Iris pigment epithelial cell (primary cell): Measurements from ENCODE around the gene PRDM16.

ENCODE experiments used
- DNase-seq: peaks from one replicate; pipeline ENCODE4 v3.0.0-alpha.2; 2011; ENCODE audit warnings: low read depth

PRDM16 gene

DNA sequence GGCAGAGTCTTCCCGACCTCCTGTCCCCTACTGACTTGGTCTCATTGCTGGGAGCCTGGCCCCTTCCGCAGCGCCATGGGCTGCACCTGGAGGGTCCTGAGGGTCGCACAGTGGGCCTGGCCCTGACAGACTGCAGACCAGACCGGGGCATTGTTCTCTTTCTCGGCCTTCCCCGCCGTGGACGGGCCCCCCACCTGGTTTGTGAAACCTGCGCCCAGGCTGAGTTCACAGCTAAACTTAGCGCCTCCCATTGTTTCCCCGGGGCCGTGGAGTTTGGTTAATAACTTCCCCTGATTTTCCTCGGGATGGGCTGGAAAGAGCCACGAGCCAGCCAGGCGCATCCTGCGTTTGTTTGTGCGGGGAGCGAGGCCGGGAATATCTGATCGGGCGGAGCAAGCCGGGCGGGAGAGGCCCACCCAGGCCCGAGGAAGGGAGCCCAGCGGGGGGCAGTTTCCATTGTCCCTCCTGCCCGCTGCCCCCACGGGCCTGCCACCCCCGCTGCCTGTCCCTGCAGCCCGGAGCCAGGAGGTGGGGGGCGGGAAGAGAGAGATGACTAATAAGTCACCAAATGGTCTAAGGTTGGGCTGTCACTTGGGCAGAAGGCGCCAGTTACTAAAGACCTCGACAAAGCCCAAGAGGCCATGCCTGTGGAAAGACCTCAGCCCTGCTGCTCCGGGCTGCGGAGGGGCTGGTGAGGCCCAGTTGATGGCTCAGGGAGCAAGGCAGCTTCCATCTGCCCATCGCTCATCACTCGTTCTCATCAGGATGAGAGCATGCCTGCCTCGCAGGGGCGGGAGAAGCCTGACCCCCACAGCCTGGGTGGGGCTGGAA, 346.5 kb downstream of the PRDM16 start:
- DNase-seq: no peak

DNA sequence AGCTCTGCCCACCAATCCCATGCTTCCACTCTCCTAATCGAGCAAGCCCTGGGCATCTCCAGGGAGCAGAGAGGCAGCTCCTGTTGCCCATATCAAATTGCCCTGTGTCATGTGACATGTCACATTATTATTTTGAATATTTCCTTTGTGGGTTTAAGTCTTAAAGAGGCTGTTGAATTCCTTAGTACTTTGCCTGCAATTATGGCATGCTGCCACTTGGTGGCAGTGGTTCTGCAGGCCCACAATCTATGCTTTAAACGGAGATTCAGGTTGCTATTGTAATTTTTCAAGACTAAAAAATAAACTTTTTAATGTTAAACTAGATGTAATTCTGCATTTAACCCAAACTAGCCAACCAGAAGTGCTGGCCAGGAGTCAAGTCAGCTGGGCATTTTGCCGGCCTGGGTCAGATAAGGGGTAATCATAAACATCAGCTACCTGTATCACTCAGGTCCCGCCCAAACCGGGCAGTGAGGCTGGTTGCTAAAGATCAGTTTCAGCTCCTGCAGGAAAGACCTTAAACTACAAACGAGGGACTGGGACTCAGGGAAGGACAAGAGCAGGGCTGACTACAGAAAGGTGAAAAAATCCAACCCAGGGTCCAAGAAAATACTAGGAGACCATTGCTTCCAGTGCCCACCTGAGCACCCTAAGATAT, 348.2 kb downstream of the PRDM16 start:
- no peak for DNase-seq

DNA sequence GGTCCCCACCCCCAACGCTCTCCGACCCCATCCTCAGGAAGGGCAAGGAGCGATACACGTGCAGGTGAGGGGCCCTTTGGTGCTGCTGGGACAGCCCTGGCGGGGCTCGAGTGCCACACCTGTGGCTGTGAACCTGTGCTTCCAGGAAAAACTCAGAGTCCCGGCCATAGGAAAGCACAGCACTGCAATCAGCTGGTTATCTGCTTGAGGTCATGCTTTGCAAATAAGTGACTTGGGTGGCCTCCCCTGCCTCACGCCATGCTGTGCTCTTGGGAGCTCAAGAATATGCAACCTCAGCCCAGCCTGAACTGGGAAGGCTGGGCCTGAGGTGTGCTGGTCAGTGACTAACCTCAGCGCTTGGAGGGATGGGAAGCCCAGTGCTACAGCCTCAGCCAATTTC, 348.9 kb downstream of the PRDM16 start:
- DNase-seq: no peak

DNA sequence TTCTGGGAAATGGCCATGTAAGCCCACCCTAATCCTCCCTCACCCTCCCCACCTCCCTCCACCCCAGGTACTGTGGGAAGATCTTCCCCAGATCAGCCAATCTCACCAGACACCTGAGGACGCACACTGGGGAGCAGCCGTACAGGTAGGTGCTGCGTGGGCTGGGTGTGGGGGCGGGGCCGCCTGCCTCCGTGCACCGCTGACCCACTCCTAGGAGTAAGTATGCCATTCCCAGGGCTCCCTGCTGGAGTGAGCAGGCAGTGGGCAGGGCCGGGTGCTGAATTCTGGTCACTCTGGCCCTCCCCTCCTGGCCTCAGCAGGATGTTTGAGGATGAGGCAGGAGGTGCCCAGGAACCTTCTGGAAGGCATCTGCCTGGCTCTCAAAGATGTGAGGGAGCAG, 349.6 kb downstream of the PRDM16 start:
- DNase-seq: no peak

DNA sequence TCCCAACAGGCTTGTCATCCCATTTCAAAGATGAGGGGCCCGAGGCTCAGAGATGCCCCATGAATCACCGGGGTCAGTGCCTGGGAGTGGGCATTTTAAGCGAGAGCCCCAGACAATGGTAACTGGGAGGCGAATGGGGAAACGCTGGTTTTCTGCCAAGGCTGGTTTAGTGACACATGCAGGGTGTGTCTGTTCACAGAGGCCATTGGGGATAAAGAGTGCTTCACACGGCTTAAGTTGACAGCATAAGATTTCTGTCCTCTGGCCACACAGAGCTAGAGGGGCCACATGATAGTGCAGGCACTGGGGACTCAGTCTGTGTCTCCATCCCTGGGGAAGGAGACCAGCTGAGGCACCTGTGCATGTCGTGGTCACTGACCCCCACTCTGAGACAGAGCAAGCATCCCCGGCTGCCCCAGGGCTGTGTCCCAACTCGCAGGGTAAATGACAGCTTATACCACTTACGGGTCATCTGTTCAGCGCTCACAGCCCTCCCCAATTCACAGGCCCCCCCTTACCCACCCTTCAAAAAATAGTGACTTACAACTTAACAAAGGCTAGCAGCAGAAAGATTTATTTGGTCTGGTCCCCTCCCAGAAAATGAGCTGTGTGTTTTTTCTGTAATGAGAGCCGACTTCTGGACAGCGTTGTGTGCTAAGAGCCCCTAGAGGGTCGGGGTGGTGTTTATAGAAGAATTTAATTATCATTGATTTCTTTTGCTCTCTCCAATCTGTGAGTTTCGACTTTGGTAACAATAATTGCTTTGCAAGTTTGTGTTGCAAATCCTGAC, 350.6 kb downstream of the PRDM16 start:
- DNase-seq: no peak

DNA sequence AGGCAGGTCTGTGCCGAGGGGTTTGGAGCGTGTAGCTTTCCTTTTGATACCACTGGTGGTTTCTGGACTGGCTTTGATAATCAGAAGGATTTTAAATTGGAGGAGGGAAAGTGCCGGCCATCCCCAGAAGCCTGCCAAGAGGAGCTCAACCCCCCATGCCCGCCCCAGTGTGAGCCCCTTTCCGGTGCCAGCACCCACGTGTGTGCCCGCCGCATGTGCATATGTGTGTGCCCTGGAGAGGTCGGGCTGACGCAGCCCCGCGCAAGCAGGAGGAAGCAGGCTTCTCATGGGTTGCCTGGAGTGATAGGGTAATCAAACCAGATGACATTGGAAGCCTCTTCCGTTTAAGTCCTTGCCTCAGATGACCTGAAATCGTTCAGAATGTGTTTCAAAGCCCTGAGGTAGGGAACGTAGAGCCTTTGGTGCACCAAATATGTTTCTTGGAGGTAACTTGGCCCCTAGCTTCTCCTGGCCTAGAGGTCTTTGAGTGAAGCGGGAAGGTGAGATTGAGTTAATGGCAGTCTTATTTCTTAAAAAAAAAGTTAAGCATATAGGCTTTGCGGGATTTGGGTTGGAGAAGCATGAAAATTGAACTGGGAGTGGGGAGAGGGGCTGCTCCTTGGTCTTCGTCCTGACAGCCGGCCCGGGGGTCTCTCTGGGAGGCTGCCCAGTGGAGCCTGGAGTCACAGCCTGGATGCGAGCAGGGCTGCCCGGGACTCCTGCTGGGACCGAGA, 351.4 kb downstream of the PRDM16 start:
- no peak for DNase-seq

DNA sequence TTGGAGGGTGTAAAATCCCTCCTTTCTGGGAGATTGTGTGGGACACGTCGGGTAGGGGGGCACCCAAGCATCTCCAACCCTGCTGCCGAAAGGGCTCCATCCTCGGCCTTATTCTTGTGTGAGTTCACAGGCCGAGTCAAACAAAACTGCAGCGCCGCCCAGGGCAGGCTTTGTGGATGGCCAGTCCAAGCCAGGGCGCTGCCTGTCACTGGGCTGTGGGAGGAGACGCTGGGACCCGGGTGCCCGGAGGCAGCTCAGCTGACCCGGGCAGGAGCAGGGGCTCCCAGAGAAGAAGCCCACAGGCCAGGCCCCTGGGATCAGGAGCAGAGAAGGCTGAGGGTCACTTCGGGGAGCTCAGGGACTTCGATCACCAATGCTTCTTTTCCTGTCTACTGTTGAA, 353.6 kb downstream of the PRDM16 start:
- no peak for DNase-seq

DNA sequence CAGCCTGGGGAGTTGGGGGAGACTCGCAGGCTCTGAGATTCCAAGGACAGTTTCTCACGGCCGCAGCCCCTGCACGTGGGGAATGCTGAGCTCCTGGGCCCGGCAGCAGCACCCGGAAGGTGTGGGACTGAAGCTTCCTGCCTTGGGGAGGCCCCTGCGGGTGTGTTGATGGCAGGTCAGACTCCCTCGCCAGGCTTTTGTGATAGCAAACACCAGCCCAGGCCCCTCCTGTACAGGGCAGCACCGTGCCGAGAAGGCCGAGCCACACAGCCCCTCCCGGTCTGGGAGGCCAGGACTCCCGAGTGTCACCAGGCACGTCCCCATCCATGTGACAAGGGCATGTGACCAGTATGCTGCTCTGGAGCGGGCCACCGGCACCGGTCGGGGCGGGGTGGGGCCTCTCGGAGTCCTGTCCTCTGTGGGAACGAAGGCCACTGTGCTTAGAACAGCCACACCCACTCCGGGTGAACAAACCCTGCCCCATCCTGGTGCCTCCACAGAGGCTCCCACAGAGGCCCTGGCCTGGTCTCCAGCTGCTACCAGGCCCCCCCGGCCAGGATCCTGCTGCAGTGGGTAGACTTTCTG, 354.3 kb downstream of the PRDM16 start:
- DNase-seq: no peak

DNA sequence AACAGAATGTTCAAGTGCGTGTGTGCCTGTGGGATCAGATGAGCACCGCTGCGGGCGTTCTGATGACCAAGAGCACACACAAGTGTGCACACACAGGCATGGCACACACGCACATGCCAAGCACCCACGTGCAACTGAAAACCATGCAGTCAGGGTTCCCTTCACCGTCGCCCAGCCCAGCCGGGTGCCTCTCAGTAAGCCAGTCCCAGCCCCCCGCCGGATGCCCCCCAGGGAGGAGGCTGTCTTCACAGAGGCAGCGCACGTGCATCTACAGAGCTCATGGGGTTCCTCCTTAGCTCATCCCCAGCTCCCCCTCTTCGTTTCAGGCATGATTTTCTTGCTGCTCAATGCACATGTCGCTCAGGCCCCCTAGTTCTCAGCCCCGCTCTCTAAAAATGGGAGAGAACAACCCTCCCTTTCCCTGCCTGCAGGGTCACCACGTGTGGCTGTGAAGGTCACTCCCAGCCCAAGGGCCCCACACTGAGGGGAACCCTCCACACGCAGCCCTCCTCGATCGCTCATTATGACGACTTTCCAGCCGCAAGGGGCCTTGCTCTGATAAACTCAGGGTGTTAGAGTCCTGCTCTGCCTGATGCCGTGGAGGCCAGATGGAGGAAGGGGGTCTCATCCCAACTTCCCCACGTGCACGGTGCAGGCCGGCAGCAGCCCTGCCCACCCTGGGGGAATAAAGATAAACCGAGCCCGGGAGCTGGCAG, 355.1 kb downstream of the PRDM16 start:
- no peak for DNase-seq

DNA sequence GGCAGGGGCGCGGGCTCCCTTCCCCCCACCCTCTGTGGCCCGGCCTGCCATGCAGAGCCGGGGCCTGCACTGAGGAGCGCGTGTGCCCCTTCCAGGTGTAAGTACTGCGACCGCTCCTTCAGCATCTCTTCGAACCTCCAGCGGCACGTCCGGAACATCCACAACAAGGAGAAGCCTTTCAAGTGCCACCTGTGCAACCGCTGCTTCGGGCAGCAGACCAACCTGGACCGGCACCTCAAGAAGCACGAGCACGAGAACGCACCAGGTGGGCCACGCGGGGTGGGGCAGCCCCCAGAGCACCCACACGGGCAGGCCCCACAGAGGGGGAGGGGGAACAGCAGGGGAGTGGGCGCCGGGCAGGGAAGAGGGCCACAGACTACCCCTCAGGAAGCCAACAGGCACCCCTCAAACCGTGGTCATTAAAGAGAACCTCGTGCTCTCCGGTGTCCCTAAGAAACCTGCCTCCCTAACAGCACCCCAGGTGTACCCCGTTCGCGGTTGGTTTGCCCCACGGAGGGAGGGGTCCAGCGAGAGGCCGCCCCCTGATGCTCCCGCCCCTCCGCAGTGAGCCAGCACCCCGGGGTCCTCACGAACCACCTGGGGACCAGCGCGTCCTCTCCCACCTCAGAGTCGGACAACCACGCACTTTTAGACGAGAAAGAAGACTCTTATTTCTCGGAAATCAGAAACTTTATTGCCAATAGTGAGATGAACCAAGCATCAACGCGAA, 356.6 kb downstream of the PRDM16 start:
- no peak for DNase-seq

DNA sequence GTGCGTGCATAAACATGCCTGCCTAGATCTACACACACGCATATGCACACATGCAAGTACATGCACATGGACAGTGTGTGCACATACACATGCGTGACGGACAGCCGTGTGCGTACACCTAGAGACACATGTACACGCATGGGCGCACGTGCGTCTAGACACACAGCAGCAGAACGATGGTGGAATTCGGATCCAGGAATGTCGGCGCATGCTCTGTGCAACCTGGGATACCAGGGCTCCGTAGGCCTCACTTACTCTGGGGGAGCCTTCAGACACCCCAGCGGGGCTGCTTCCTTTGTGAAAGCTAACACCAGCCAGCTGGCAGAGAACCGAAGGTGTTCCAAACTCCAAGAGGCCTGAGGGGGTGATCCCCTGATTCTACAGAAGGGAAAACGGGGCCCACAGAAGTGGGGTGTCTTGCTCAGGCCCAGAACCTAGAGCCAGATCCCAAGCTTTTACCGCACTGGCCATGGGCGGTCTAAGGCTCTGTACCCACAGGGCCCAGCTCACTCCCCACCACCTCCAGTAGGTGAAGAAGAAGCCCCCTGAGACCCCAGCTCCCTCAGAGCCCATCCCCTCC, 358.0 kb downstream of the PRDM16 start:
- no peak for DNase-seq

DNA sequence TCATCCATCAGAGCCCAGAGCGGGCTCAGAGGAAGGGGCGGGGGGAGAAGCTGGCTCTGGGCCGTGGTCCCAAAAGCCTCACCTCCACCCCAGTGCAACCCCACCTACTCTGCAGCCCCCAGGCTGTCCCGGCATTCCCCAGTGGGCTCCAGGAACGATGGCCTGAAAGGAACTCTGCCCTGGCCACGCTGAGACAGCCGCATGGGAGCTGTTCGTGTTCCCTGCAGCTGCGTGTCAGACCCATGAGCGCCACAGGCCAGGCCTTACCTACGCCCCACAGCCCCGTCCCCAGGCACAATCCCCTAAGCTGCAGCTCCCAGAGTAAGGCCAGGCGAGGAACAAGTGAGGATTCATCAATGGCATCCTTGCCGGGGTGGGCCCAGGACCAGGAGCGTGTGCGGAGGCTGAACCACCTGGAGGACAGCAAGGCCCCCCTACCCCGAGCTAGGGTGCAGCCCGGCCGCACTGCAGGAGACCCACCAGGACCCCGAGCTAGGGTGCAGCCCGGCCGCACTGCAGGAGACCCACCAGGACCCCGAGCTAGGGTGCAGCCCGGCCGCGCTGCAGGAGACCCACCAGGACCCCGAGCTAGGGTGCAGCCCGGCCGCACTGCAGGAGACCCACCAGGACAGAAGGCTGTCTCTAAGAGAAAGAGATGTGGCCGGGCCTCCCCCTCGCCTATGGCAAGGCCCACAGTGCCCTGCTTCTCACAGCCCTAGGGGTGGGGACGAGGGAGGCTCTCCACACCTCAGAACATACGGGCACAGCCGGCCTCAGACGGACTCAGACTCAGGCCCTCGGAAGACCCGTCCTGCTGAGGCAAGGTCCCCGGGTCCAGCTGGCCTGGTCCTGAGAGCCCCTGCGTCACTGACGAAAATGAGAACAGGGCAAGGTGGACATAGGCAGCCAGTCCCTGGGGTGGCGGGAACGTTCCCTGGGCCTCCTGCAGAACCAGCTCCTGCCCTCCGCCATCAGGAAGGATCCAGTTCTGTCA, 359.0 kb downstream of the PRDM16 start:
- DNase-seq: no peak

DNA sequence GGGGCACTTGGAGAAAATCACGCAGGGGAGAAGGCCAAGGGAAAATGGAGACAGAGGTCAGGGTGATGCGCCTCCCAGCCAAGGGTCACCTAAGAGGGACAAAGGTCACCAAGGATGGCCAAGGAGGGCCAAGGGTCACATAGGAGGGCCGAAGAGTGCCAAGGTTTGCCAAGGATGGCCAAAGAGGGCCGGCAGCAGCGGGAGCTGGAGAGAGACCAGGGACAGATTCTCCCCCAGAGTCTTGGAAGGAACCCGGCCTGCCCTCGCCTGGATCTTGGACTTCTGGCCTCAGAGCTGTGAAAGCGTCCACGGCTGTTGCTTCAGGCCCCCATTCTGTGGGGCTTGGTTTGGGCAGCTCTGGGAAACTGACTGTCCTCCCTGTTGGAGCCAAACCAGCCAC, 359.9 kb downstream of the PRDM16 start:
- DNase-seq: no peak

DNA sequence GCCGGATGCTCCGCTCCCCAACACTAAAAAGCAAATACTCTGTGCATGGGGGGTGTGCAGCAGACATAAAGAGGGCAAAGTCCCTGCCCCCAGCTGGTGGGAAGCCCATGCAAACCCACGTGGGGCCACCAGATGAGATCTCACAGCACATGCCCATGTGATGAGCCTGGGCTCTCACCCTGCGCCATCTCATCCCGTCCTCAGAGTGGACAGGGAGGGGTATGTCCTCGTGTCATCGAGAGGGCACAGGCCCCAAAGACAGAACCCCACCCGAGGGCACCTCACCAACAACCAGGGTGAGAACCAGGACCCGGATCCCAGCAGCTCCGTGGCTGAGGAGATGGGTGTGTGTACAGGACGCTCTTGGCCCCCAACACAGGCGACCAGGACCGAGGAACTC, 360.3 kb downstream of the PRDM16 start:
- DNase-seq: no peak

DNA sequence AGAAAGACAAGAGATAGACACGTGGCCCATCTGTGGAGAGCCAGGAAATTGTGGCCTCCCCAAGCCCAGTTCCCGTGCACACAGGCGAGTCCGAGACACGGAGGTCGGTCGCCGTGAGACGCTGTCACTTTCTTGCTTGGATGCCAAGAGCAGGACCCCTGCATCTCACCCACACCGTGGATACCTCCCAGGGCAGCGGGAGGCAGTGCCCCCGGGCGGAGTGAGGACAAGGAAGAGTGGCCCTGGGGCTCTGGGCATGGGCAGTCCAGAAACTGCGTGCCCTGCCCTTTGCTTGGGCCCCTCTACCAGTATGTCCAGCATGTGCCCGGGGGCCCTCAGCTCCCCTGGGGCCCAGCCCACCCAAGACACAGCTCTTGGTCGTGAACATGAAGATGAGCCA, 360.8 kb downstream of the PRDM16 start:
- DNase-seq: no peak

DNA sequence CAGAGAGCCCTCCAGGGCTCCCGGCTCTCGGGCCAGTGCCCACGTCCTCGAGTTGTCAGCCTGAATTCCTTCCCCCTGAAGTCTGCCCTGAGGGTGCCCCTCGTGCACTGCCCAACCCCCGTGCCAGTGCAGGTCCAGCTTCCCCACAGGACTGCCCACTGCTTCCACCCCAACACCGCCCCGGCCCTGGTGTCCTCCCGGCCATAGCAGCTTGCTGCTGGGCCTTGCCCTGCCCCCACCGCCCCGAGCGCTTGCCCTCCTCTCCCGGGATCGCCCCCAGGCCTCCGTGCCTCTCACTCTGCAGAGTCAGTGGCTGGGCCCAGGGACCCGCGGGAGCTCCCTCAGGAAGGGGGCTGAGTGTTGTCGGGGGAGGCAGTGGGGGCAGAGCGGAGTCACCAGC, 361.4 kb downstream of the PRDM16 start:
- no peak for DNase-seq

DNA sequence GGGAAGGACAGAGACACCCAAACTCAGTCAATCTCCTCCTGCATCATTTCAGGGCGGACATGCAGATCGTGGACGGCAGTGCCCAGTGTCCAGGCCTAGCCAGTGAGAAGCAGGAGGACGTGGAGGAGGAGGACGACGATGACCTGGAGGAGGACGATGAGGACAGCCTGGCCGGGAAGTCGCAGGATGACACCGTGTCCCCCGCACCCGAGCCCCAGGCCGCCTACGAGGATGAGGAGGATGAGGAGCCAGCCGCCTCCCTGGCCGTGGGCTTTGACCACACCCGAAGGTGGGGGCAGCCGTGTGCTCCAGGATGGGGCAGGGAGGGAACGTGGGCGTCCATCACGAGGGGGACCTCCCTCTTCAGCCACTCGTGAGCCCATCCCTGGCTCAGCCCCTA, 361.8 kb downstream of the PRDM16 start:
- DNase-seq: no peak

DNA sequence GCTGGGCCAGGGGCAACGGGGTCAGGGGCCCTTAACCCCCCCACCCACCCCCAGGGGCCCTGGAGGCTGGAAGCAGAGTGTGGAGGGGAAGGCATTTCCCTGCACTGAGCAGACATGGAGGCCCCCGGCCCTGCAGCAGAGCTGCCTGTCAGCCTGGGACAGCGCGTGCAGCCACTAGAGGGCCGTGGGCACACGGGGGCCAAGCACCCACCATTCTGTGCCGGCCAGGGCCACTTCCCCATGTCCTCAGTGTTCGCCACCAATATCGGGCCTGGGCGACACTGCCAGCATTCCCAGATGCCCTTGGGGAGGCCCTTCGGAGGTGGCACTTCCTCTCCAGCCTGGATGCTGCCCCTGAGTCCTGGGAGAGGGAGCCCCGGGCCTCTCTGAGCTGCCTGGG, 362.3 kb downstream of the PRDM16 start:
- no peak for DNase-seq

DNA sequence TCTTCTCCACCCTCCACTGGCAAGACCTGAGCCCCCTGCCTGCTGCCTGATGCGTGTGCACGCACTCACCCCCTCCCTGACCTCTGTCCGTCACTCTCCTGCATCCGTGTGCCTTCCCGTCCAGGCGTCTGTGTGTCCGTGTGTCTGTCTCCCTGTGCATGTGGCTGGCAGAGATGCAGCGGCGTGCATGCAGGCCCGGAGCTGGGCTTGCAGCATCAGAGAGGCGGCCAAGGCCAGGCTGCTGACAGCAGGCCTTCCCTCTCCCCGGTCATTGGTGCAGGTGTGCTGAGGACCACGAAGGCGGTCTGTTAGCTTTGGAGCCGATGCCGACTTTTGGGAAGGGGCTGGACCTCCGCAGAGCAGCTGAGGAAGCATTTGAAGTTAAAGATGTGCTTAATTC, 362.7 kb downstream of the PRDM16 start:
- DNase-seq: no peak
